ENCODE measurements around the gene DLG2. TPM values are rescaled to one million over a fixed set of nuclear protein-coding genes. Genes with fewer than 3 reads are reported as not detected.
"Not testable (repeated sequence)": the region's sequence is repeated elsewhere in the genome, so short reads cannot be mapped to it uniquely, and the experiment has no call there.

The DLG2 gene
- total and polyA plus RNA-seq, 4 donors, result 1.3 to 23.3 (median 10.9) TPM

- intact Hi-C loops (cut with DNase I), result no loop called here
- Histone ChIP-seq H3K9me3 (ENCODE audit: control insufficient read depth, low read length) (no peaks in the 10 kb centered on the region), H3K27me3 (ENCODE audit: control insufficient read depth in 1 of 2, insufficient read depth in 2 of 2, low read length in 1 of 2) (no peaks in the 10 kb centered on the region), H3K4me3 (ENCODE audit: low read length in 2 of 2) (no peak overlapping the region), H3K36me3 (ENCODE audit: control insufficient read depth in 1 of 2, insufficient read depth in 2 of 2, low read length in 1 of 2) (no peaks in the 10 kb centered on the region), H3K27ac (ENCODE audit: low read depth in 1 of 2, low read length in 2 of 2) (no peak overlapping the region), H3K4me1 (ENCODE audit: control insufficient read depth in 1 of 2, insufficient read depth in 2 of 2, low read length in 2 of 2) (no peaks in the 10 kb centered on the region)
- ATAC-seq (ENCODE audit: low FRiP score) (no peak), DNase-seq (no peak)
- WGBS, 2 donors, result 30 to 43% methylated on average over 1 of the region's 1 CpG
These were observed 347.9 kb downstream of the DLG2 start for GRCh38 chr11:85279267-85279666.

GRCh38 chr11:85277693-85278092 is 349.5 kb downstream of the DLG2 start:
- no peaks in the 10 kb centered on the region for H3K27me3 ChIP-seq (ENCODE audit: control insufficient read depth in 1 of 2, insufficient read depth in 2 of 2, low read length in 1 of 2)
- no peak overlapping the region for H3K27ac ChIP-seq (ENCODE audit: low read depth in 1 of 2, low read length in 2 of 2)
- H3K4me1 ChIP-seq (ENCODE audit: control insufficient read depth in 1 of 2, insufficient read depth in 2 of 2, low read length in 2 of 2), result no peaks in the 10 kb centered on the region
- no peaks in the 10 kb centered on the region for H3K9me3 ChIP-seq (ENCODE audit: control insufficient read depth, low read length)
- ATAC-seq (ENCODE audit: low FRiP score) (no peak), DNase-seq (no peak)
- 58 to 71% methylated on average over 2 of the region's 2 CpGs for WGBS, 2 donors
- H3K36me3 ChIP-seq (ENCODE audit: control insufficient read depth in 1 of 2, insufficient read depth in 2 of 2, low read length in 1 of 2), result no peaks in the 10 kb centered on the region
- no peak overlapping the region for H3K4me3 ChIP-seq (ENCODE audit: low read length in 2 of 2)
- intact Hi-C loops (cut with DNase I), result no loop called here

DNA sequence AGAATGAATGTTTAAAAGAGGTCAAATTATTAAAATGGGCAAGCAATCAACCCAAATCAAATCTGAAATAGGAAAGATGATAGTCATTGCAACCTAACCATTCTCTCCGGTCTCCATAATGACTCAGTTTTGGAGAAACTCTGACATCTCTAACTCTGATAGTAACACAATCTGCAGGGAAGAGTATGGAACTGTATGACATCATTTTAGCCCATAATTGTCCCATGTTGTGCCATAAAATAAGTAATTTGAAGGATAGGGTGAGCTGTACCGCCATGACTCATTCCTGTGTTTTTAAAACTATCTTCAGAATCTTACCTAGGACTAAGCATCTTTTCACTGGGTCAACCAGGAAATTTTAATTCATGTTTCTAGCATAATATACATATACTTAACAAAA is 350.8 kb downstream of the DLG2 start:
- DNase-seq, result no peak
- H3K27ac ChIP-seq (ENCODE audit: low read depth in 1 of 2, low read length in 2 of 2), result no peak overlapping the region
- H3K9me3 ChIP-seq (ENCODE audit: control insufficient read depth, low read length), result no peaks in the 10 kb centered on the region
- H3K4me3 ChIP-seq (ENCODE audit: low read length in 2 of 2), result no peak overlapping the region
- intact Hi-C loops (cut with DNase I), result no loop called here
- no peaks in the 10 kb centered on the region for H3K4me1 ChIP-seq (ENCODE audit: control insufficient read depth in 1 of 2, insufficient read depth in 2 of 2, low read length in 2 of 2)
- 52 to 70% methylated on average over 2 of the region's 2 CpGs for WGBS, 2 donors
- no peaks in the 10 kb centered on the region for H3K27me3 ChIP-seq (ENCODE audit: control insufficient read depth in 1 of 2, insufficient read depth in 2 of 2, low read length in 1 of 2)
- no peaks in the 10 kb centered on the region for H3K36me3 ChIP-seq (ENCODE audit: control insufficient read depth in 1 of 2, insufficient read depth in 2 of 2, low read length in 1 of 2)
- ATAC-seq (ENCODE audit: low FRiP score), result no peak

DNA sequence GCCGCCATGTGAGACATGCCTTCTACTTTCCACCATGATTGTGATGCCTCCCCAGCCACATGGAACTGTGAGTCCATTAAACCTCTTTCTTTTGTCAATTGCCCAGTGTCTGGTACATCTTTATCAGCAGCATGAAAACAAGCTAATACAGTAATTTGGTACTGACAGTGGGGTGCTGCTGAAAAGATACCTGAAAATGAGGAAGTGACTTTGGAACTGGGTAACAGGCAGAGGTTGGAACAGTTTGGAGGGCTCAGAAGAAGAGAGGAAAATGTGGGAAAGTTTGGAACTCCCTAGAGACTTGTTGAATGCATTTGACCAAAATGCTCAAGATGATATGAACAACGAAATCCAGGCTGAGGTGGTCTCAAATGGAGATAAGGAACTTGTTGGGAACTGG is 356.8 kb downstream of the DLG2 start:
- H3K4me3 ChIP-seq (ENCODE audit: low read length in 2 of 2); intact Hi-C loops (cut with DNase I); DNase-seq; H3K4me1 ChIP-seq (ENCODE audit: control insufficient read depth in 1 of 2, insufficient read depth in 2 of 2, low read length in 2 of 2); H3K27ac ChIP-seq (ENCODE audit: low read depth in 1 of 2, low read length in 2 of 2); H3K36me3 ChIP-seq (ENCODE audit: control insufficient read depth in 1 of 2, insufficient read depth in 2 of 2, low read length in 1 of 2); ATAC-seq (ENCODE audit: low FRiP score); H3K9me3 ChIP-seq (ENCODE audit: control insufficient read depth, low read length); H3K27me3 ChIP-seq (ENCODE audit: control insufficient read depth in 1 of 2, insufficient read depth in 2 of 2, low read length in 1 of 2): not testable (repeated sequence)
- WGBS, 2 donors, result 70 to 77% methylated on average over 2 of the region's 2 CpGs

DNA sequence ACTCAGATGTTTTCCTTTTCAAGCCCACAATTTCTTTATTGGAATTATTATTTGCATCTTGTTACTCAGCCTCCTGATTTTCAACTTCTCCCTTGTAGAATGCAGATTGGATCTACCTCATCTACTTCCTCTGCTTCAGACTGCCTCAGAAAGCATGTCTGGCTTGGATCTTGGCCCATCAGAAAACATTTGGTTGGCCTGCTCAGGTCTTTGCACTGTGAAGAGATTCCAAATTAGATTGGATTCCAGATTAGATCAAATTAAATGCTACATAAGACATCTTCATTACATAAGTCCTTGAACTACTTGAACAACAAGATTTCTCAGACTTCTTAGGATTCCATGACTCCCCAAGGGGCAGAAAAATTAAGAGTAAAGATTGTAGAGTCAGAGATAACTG is 358.0 kb downstream of the DLG2 start:
- DNase-seq, result no peak
- H3K4me1 ChIP-seq (ENCODE audit: control insufficient read depth in 1 of 2, insufficient read depth in 2 of 2, low read length in 2 of 2), result no peaks in the 10 kb centered on the region
- H3K27me3 ChIP-seq (ENCODE audit: control insufficient read depth in 1 of 2, insufficient read depth in 2 of 2, low read length in 1 of 2), result no peaks in the 10 kb centered on the region
- ATAC-seq (ENCODE audit: low FRiP score), result no peak
- H3K27ac ChIP-seq (ENCODE audit: low read depth in 1 of 2, low read length in 2 of 2), result no peak overlapping the region
- H3K36me3 ChIP-seq (ENCODE audit: control insufficient read depth in 1 of 2, insufficient read depth in 2 of 2, low read length in 1 of 2), result no peaks in the 10 kb centered on the region
- H3K9me3 ChIP-seq (ENCODE audit: control insufficient read depth, low read length), result peaks cover 1% of the 10 kb centered on the region
- intact Hi-C loops (cut with DNase I), result no loop called here
- no peak overlapping the region for H3K4me3 ChIP-seq (ENCODE audit: low read length in 2 of 2)

- Histone ChIP-seq H3K27ac (ENCODE audit: low read depth in 1 of 2, low read length in 2 of 2) (no peak overlapping the region), H3K36me3 (ENCODE audit: control insufficient read depth in 1 of 2, insufficient read depth in 2 of 2, low read length in 1 of 2) (no peaks in the 10 kb centered on the region), H3K4me3 (ENCODE audit: low read length in 2 of 2) (no peak overlapping the region), H3K27me3 (ENCODE audit: control insufficient read depth in 1 of 2, insufficient read depth in 2 of 2, low read length in 1 of 2) (no peaks in the 10 kb centered on the region), H3K9me3 (ENCODE audit: control insufficient read depth, low read length) (peaks cover 1% of the 10 kb centered on the region), H3K4me1 (ENCODE audit: control insufficient read depth in 1 of 2, insufficient read depth in 2 of 2, low read length in 2 of 2) (no peaks in the 10 kb centered on the region)
- no peak for DNase-seq
- ATAC-seq (ENCODE audit: low FRiP score), result no peak
- intact Hi-C loops (cut with DNase I), result no loop called here
- 97 to 100% methylated on average over 1 of the region's 1 CpG for WGBS, 2 donors
These were observed 360.5 kb downstream of the DLG2 start for GRCh38 chr11:85266646-85267045.

DNA sequence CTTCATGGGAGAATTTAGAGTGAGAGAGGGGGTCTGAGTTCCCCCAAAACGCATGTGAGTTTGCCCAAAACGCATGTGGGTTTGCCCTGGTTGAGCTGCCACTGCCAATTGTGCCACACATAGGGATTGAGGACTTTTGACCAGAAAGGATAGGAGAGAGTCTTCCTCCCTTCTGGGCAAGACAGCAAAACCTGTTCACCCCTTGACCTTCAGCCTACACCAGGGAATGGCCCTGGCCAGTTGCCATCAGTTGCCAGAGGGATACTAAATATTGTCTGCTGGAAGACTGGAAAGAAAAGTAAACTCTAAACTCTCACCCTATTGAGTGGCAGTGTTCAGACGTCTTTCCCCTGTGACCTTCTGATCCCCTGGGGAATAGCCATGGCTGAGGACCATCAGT is 363.8 kb downstream of the DLG2 start:
- Histone ChIP-seq H3K36me3 (ENCODE audit: control insufficient read depth in 1 of 2, insufficient read depth in 2 of 2, low read length in 1 of 2) (no peaks in the 10 kb centered on the region), H3K4me1 (ENCODE audit: control insufficient read depth in 1 of 2, insufficient read depth in 2 of 2, low read length in 2 of 2) (no peaks in the 10 kb centered on the region), H3K9me3 (ENCODE audit: control insufficient read depth, low read length) (no peaks in the 10 kb centered on the region), H3K27me3 (ENCODE audit: control insufficient read depth in 1 of 2, insufficient read depth in 2 of 2, low read length in 1 of 2) (no peaks in the 10 kb centered on the region), H3K27ac (ENCODE audit: low read depth in 1 of 2, low read length in 2 of 2) (no peak overlapping the region), H3K4me3 (ENCODE audit: low read length in 2 of 2) (no peak overlapping the region)
- intact Hi-C loops (cut with DNase I), result no loop called here
- no peak for ATAC-seq (ENCODE audit: low FRiP score)
- no peak for DNase-seq
- WGBS, 2 donors, result 77 to 79% methylated on average over 3 of the region's 3 CpGs

- Histone ChIP-seq H3K4me3 (ENCODE audit: low read length in 2 of 2) (no peak overlapping the region), H3K27ac (ENCODE audit: low read depth in 1 of 2, low read length in 2 of 2) (no peak overlapping the region), H3K27me3 (ENCODE audit: control insufficient read depth in 1 of 2, insufficient read depth in 2 of 2, low read length in 1 of 2) (no peaks in the 10 kb centered on the region), H3K4me1 (ENCODE audit: control insufficient read depth in 1 of 2, insufficient read depth in 2 of 2, low read length in 2 of 2) (no peaks in the 10 kb centered on the region), H3K36me3 (ENCODE audit: control insufficient read depth in 1 of 2, insufficient read depth in 2 of 2, low read length in 1 of 2) (no peaks in the 10 kb centered on the region), H3K9me3 (ENCODE audit: control insufficient read depth, low read length) (peaks cover 1% of the 10 kb centered on the region)
- ATAC-seq (ENCODE audit: low FRiP score), result no peak
- no peak for DNase-seq
- intact Hi-C loops (cut with DNase I), result no loop called here
These were observed 369.3 kb downstream of the DLG2 start for GRCh38 chr11:85257837-85258236.

DNA sequence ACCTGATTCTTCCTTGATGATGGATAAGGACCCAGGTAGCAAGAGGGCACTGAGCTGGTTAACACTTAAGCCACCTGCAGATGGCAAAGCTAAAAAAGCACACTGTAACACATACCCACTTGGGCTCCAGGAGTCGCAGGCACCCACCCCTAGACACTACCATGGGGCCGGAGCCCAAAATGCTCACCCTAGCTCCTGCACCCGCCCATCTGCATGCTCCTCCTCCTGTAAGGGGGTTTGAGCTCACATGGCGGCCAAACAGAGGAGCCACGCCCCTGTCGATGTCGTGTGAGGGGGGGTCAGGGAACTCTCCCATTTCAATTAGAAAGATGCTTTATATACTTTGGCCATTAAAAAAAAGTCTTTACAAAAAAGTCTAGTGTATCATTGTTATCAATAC is 370.7 kb downstream of the DLG2 start:
- Histone ChIP-seq H3K36me3 (ENCODE audit: control insufficient read depth in 1 of 2, insufficient read depth in 2 of 2, low read length in 1 of 2) (no peaks in the 10 kb centered on the region), H3K4me1 (ENCODE audit: control insufficient read depth in 1 of 2, insufficient read depth in 2 of 2, low read length in 2 of 2) (no peaks in the 10 kb centered on the region), H3K27me3 (ENCODE audit: control insufficient read depth in 1 of 2, insufficient read depth in 2 of 2, low read length in 1 of 2) (no peaks in the 10 kb centered on the region), H3K4me3 (ENCODE audit: low read length in 2 of 2) (no peak overlapping the region), H3K9me3 (ENCODE audit: control insufficient read depth, low read length) (peaks cover 1% of the 10 kb centered on the region), H3K27ac (ENCODE audit: low read depth in 1 of 2, low read length in 2 of 2) (no peak overlapping the region)
- intact Hi-C loops (cut with DNase I), result no loop called here
- ATAC-seq (ENCODE audit: low FRiP score), result no peak
- DNase-seq, result no peak
- 93 to 97% methylated on average over 7 of the region's 7 CpGs for WGBS, 2 donors

GRCh38 chr11:85249482-85249881 is 377.7 kb downstream of the DLG2 start:
- no peak for DNase-seq
- no peaks in the 10 kb centered on the region for H3K36me3 ChIP-seq (ENCODE audit: control insufficient read depth in 1 of 2, insufficient read depth in 2 of 2, low read length in 1 of 2)
- no peaks in the 10 kb centered on the region for H3K27me3 ChIP-seq (ENCODE audit: control insufficient read depth in 1 of 2, insufficient read depth in 2 of 2, low read length in 1 of 2)
- no peak for ATAC-seq (ENCODE audit: low FRiP score)
- no peak overlapping the region for H3K4me3 ChIP-seq (ENCODE audit: low read length in 2 of 2)
- H3K9me3 ChIP-seq (ENCODE audit: control insufficient read depth, low read length), result peaks cover 1% of the 10 kb centered on the region
- no peaks in the 10 kb centered on the region for H3K4me1 ChIP-seq (ENCODE audit: control insufficient read depth in 1 of 2, insufficient read depth in 2 of 2, low read length in 2 of 2)
- intact Hi-C loops (cut with DNase I), result no loop called here
- no peak overlapping the region for H3K27ac ChIP-seq (ENCODE audit: low read depth in 1 of 2, low read length in 2 of 2)

All from aorta (tissue), 5 donors.